ENCODE results near the gene RSRC1.

Gene RSRC1

GRCh38 chr3:158247288-158247687 is 137.4 kb downstream of the RSRC1 start:
- no peak overlapping the region for H2BK5ac ChIP-seq (ENCODE audit: low read length)
- H3K36me3 ChIP-seq (replicated peaks in 1 of 2; ENCODE audit: control insufficient read depth in 2 of 2, insufficient read depth in 2 of 2, low read length in 2 of 2), result no peaks in the 10 kb centered on the region
- no peak overlapping the region for H2AK5ac ChIP-seq (ENCODE audit: low read depth, low read length)
- no peaks in the 10 kb centered on the region for H3K79me1 ChIP-seq (ENCODE audit: low read depth, low read length)
- no peak overlapping the region for H3K4ac ChIP-seq (ENCODE audit: low read length)
- no peak overlapping the region for H4K8ac ChIP-seq (ENCODE audit: low read depth, low read length)
- no peaks in the 10 kb centered on the region for H3K9me3 ChIP-seq (replicated peaks in 1 of 2; ENCODE audit: control insufficient read depth in 2 of 2, insufficient read depth in 1 of 2, low read depth in 1 of 2, low read length in 2 of 2)
- no peak for DNase-seq (ENCODE audit: low spot score)
- no peaks in the 10 kb centered on the region for H3K27me3 ChIP-seq (ENCODE audit: control insufficient read depth in 3 of 3, insufficient read depth in 3 of 3, low read depth in 1 of 3, low read length in 3 of 3)
- H3K18ac ChIP-seq (ENCODE audit: low read length), result no peak overlapping the region
- no peak overlapping the region for H3K4me3 ChIP-seq (ENCODE audit: low read length in 2 of 2)
- no peak overlapping the region for H2BK15ac ChIP-seq (ENCODE audit: low read length)
- H3K27ac ChIP-seq (replicated peaks; ENCODE audit: low read length), result no peak overlapping the region
- no peak overlapping the region for H3K23ac ChIP-seq (ENCODE audit: low read depth, low read length, poor library complexity)
- no CpG with 5 or more reads among the region's 3 CpGs for WGBS, 2 donors (ENCODE audit: extremely low coverage in 2 of 2, insufficient read length in 2 of 2, insufficient replicate concordance in 1 of 2)
- H2BK12ac ChIP-seq (ENCODE audit: low read length), result no peak overlapping the region
- H4K91ac ChIP-seq (ENCODE audit: low read depth, low read length, poor library complexity), result no peak overlapping the region
- H3K4me2 ChIP-seq (ENCODE audit: insufficient read depth, low read length, poor library complexity, severe bottlenecking), result no peak overlapping the region
- H2AFZ ChIP-seq (ENCODE audit: low read length), result no peak overlapping the region
- no peaks in the 10 kb centered on the region for H3K4me1 ChIP-seq (ENCODE audit: control insufficient read depth in 2 of 2, insufficient read depth in 1 of 2, low read depth in 1 of 2, low read length in 2 of 2)
- no peak overlapping the region for H3K14ac ChIP-seq (ENCODE audit: low read length)
- no peak overlapping the region for H3K9ac ChIP-seq (ENCODE audit: low read depth, low read length, poor library complexity)
- H2BK120ac ChIP-seq (ENCODE audit: low read depth, low read length), result no peak overlapping the region

- H2BK15ac ChIP-seq (ENCODE audit: low read length), result no peak overlapping the region
- H2BK5ac ChIP-seq (ENCODE audit: low read length), result no peak overlapping the region
- H3K23ac ChIP-seq (ENCODE audit: low read depth, low read length, poor library complexity), result no peak overlapping the region
These were observed 138.4 kb downstream of the RSRC1 start for GRCh38 chr3:158248261-158248660.

GRCh38 chr3:158249183-158249582 is 139.3 kb downstream of the RSRC1 start:
- H2AFZ ChIP-seq (ENCODE audit: low read length), result no peak overlapping the region
- DNase-seq (ENCODE audit: low spot score), result no peak
- H3K4ac ChIP-seq (ENCODE audit: low read length), result no peak overlapping the region
- no peak overlapping the region for H4K91ac ChIP-seq (ENCODE audit: low read depth, low read length, poor library complexity)
- no peaks in the 10 kb centered on the region for H3K9me3 ChIP-seq (replicated peaks in 1 of 2; ENCODE audit: control insufficient read depth in 2 of 2, insufficient read depth in 1 of 2, low read depth in 1 of 2, low read length in 2 of 2)
- no peak overlapping the region for H3K18ac ChIP-seq (ENCODE audit: low read length)
- no peak overlapping the region for H3K4me2 ChIP-seq (ENCODE audit: insufficient read depth, low read length, poor library complexity, severe bottlenecking)
- H3K4me3 ChIP-seq (ENCODE audit: low read length in 2 of 2), result no peak overlapping the region
- no peaks in the 10 kb centered on the region for H3K36me3 ChIP-seq (replicated peaks in 1 of 2; ENCODE audit: control insufficient read depth in 2 of 2, insufficient read depth in 2 of 2, low read length in 2 of 2)
- no peak overlapping the region for H3K9ac ChIP-seq (ENCODE audit: low read depth, low read length, poor library complexity)
- H2BK5ac ChIP-seq (ENCODE audit: low read length), result no peak overlapping the region
- H2BK15ac ChIP-seq (ENCODE audit: low read length), result no peak overlapping the region
- no peak overlapping the region for H3K27ac ChIP-seq (replicated peaks; ENCODE audit: low read length)
- H3K27me3 ChIP-seq (ENCODE audit: control insufficient read depth in 3 of 3, insufficient read depth in 3 of 3, low read depth in 1 of 3, low read length in 3 of 3), result no peaks in the 10 kb centered on the region
- H2BK12ac ChIP-seq (ENCODE audit: low read length), result no peak overlapping the region
- H2AK5ac ChIP-seq (ENCODE audit: low read depth, low read length), result no peak overlapping the region
- no peak overlapping the region for H3K14ac ChIP-seq (ENCODE audit: low read length)
- no peaks in the 10 kb centered on the region for H3K4me1 ChIP-seq (ENCODE audit: control insufficient read depth in 2 of 2, insufficient read depth in 1 of 2, low read depth in 1 of 2, low read length in 2 of 2)
- H2BK120ac ChIP-seq (ENCODE audit: low read depth, low read length), result no peak overlapping the region
- no peak overlapping the region for H3K23ac ChIP-seq (ENCODE audit: low read depth, low read length, poor library complexity)
- WGBS, 2 donors (ENCODE audit: extremely low coverage in 2 of 2, insufficient read length in 2 of 2, insufficient replicate concordance in 1 of 2), result no CpG with 5 or more reads among the region's 2 CpGs
- H4K8ac ChIP-seq (ENCODE audit: low read depth, low read length), result no peak overlapping the region
- no peaks in the 10 kb centered on the region for H3K79me1 ChIP-seq (ENCODE audit: low read depth, low read length)

More at GRCh38 chr3:158248261-158248660, 138.4 kb downstream of the RSRC1 start:
- no peaks in the 10 kb centered on the region for H3K79me1 ChIP-seq (ENCODE audit: low read depth, low read length)
- H2BK12ac ChIP-seq (ENCODE audit: low read length), result no peak overlapping the region
- no peaks in the 10 kb centered on the region for H3K9me3 ChIP-seq (replicated peaks in 1 of 2; ENCODE audit: control insufficient read depth in 2 of 2, insufficient read depth in 1 of 2, low read depth in 1 of 2, low read length in 2 of 2)
- no peak overlapping the region for H2AFZ ChIP-seq (ENCODE audit: low read length)
- H4K91ac ChIP-seq (ENCODE audit: low read depth, low read length, poor library complexity), result no peak overlapping the region
- no peaks in the 10 kb centered on the region for H3K36me3 ChIP-seq (replicated peaks in 1 of 2; ENCODE audit: control insufficient read depth in 2 of 2, insufficient read depth in 2 of 2, low read length in 2 of 2)
- H4K8ac ChIP-seq (ENCODE audit: low read depth, low read length), result no peak overlapping the region
- DNase-seq (ENCODE audit: low spot score), result no peak
- H3K14ac ChIP-seq (ENCODE audit: low read length), result no peak overlapping the region
- H2AK5ac ChIP-seq (ENCODE audit: low read depth, low read length), result no peak overlapping the region
- no peak overlapping the region for H3K4me2 ChIP-seq (ENCODE audit: insufficient read depth, low read length, poor library complexity, severe bottlenecking)
- no peaks in the 10 kb centered on the region for H3K4me1 ChIP-seq (ENCODE audit: control insufficient read depth in 2 of 2, insufficient read depth in 1 of 2, low read depth in 1 of 2, low read length in 2 of 2)
- no peak overlapping the region for H3K9ac ChIP-seq (ENCODE audit: low read depth, low read length, poor library complexity)
- no peak overlapping the region for H3K4me3 ChIP-seq (ENCODE audit: low read length in 2 of 2)
- no peak overlapping the region for H3K27ac ChIP-seq (replicated peaks; ENCODE audit: low read length)
- no peak overlapping the region for H3K18ac ChIP-seq (ENCODE audit: low read length)
- H2BK120ac ChIP-seq (ENCODE audit: low read depth, low read length), result no peak overlapping the region
- H3K27me3 ChIP-seq (ENCODE audit: control insufficient read depth in 3 of 3, insufficient read depth in 3 of 3, low read depth in 1 of 3, low read length in 3 of 3), result no peaks in the 10 kb centered on the region
- H3K4ac ChIP-seq (ENCODE audit: low read length), result no peak overlapping the region

GRCh38 chr3:158258619-158259018 is 148.7 kb downstream of the RSRC1 start:
- Histone ChIP-seq H2BK15ac (ENCODE audit: low read length) (no peak overlapping the region), H4K8ac (ENCODE audit: low read depth, low read length) (no peak overlapping the region), H3K18ac (ENCODE audit: low read length) (no peak overlapping the region), H2AK5ac (ENCODE audit: low read depth, low read length) (no peak overlapping the region), H3K14ac (ENCODE audit: low read length) (no peak overlapping the region), H2BK5ac (ENCODE audit: low read length) (no peak overlapping the region), H2BK120ac (ENCODE audit: low read depth, low read length) (no peak overlapping the region), H3K4ac (ENCODE audit: low read length) (no peak overlapping the region), H3K4me2 (ENCODE audit: insufficient read depth, low read length, poor library complexity, severe bottlenecking) (no peak overlapping the region), H2AFZ (ENCODE audit: low read length) (no peak overlapping the region), H3K4me3 (ENCODE audit: low read length in 2 of 2) (no peak overlapping the region), H3K9ac (ENCODE audit: low read depth, low read length, poor library complexity) (no peak overlapping the region), H2BK12ac (ENCODE audit: low read length) (no peak overlapping the region), H3K9me3 (replicated peaks in 1 of 2; ENCODE audit: control insufficient read depth in 2 of 2, insufficient read depth in 1 of 2, low read depth in 1 of 2, low read length in 2 of 2) (no peaks in the 10 kb centered on the region), H4K91ac (ENCODE audit: low read depth, low read length, poor library complexity) (no peak overlapping the region), H3K36me3 (replicated peaks in 1 of 2; ENCODE audit: control insufficient read depth in 2 of 2, insufficient read depth in 2 of 2, low read length in 2 of 2) (no peaks in the 10 kb centered on the region), H3K27me3 (ENCODE audit: control insufficient read depth in 3 of 3, insufficient read depth in 3 of 3, low read depth in 1 of 3, low read length in 3 of 3) (no peaks in the 10 kb centered on the region), H3K23ac (ENCODE audit: low read depth, low read length, poor library complexity) (no peak overlapping the region), H3K79me1 (ENCODE audit: low read depth, low read length) (no peaks in the 10 kb centered on the region), H3K4me1 (ENCODE audit: control insufficient read depth in 2 of 2, insufficient read depth in 1 of 2, low read depth in 1 of 2, low read length in 2 of 2) (no peaks in the 10 kb centered on the region), H3K27ac (replicated peaks; ENCODE audit: low read length) (no peak overlapping the region)
- no CpG with 5 or more reads among the region's 3 CpGs for WGBS, 2 donors (ENCODE audit: extremely low coverage in 2 of 2, insufficient read length in 2 of 2, insufficient replicate concordance in 1 of 2)
- DNase-seq (ENCODE audit: low spot score), result no peak

All from neuronal stem cell (in vitro differentiated cells).